HL-60/S4 (cell line): ENCODE data around the gene WDR44.
"Not testable (repeated sequence)": the region's sequence is repeated elsewhere in the genome, so short reads cannot be mapped to it uniquely, and the experiment has no call there.

Experiments used
- in situ Hi-C: fragments of 300-500 bp; cut with MboI; formaldehyde crosslinking; loops from 2 replicates; pipeline ENCODE4 v1.14.3; 2022; ENCODE audit warnings: low sequenced_read_pairs

WDR44 gene

GRCh38 chrX:118474586-118474985 is 128.7 kb downstream of the WDR44 start:
- in situ Hi-C loops = loop anchor here (25.0 kb wide), 1 partner anchor 338 kb away; the partner anchor contains the start of gene ZCCHC12

DNA sequence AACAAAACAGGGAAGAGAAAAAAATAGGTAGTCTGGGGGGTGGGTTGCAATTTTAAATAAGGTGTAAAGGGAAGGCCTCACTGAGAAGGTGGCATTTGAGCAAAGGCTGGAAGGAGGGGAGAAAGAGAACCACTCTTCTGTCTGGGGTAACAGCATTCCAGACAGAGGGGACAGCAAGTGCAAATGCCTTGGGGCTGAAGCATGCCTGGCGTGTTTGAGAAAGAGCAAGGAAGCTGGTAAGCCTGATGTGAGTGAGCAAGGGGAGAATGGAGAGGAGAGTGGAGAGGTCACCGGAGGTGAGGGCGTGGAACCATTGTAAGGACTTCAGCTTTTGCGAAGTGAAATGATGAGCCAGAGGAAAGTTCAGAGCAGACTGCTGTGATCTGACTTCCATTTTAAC is 130.0 kb downstream of the WDR44 start:
- in situ Hi-C loops = no loop called here

GRCh38 chrX:118480172-118480571 is 134.3 kb downstream of the WDR44 start:
- in situ Hi-C loops = no loop called here

- in situ Hi-C loops = not testable (repeated sequence)
Observed at GRCh38 chrX:118482384-118482783, 136.5 kb downstream of the WDR44 start.

- in situ Hi-C loops = no loop called here
Observed at GRCh38 chrX:118484216-118484903, 138.5 kb downstream of the WDR44 start.

DNA sequence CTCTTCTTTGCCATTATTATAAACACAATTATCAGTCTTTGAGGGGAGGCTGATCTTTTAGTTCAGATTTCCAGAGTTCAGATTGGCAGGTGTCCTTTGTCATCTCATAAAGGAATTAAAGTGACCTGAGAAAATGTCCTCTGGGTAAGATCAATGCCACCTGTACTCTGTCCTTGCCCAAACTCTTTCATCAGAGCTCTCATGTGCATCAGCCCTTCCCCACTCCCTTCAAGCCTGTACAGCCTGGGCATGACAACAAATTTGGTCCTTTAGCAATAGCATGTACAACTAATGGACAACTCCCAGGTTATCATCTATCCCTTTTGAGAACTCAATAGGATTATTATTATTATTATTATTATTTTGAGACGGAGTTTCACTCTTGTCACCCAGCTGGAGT is 140.8 kb downstream of the WDR44 start:
- in situ Hi-C loops = not testable (repeated sequence)

GRCh38 chrX:118493016-118493415 is 147.1 kb downstream of the WDR44 start:
- in situ Hi-C loops = no loop called here

GRCh38 chrX:118493653-118494297 is 147.9 kb downstream of the WDR44 start:
- in situ Hi-C loops = no loop called here

GRCh38 chrX:118495061-118495921 is 149.4 kb downstream of the WDR44 start, which contains the start of gene DOCK11:
Gene DOCK11 (plus strand): TSS chrX:118495815. CDS start chrX:118495972, 157 bp downstream.
- in situ Hi-C loops = no loop called here

DNA sequence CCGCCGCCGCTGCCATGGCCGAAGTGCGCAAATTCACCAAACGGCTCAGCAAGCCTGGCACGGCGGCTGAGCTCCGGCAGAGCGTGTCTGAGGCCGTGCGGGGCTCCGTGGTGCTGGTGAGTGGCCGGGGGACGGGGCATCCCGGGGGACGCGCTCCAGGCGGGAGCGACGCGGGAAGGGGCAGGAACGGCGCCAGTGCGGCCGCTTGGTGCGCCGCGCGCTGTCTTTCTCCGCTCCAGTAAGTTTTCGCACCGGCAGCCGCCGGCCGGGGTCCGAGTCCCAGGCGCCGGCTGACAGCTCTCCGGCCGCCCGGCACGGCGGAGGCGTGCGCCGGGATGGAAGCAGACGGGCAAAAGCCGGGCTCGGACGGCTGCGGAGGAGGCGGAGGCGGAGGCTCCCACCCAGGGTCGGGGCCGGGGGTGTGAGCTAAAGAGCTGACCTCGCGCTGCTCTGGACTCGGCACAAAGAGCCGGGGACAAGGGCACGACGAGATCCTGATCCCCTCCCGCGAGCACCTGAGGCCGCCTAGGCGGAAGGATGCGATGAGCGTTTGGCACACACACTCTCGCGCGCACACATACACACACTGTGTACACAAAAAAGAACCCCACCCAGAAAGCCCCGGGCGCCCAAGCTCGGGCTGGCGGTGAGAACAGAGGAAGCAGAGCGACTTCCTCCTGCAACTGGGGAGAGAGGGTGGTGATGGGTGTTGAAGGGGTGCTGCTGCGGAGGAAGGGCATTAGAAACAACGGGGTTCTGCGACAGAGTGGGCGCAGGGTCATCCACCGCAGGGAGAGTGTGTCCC is 150.3 kb downstream of the WDR44 start:
- in situ Hi-C loops = no loop called here

GRCh38 chrX:118496763-118497079 is 150.8 kb downstream of the WDR44 start:
- in situ Hi-C loops = no loop called here

- in situ Hi-C loops = no loop called here
Observed at GRCh38 chrX:118497180-118497818, 151.4 kb downstream of the WDR44 start.

GRCh38 chrX:118498351-118498750 is 152.4 kb downstream of the WDR44 start:
- in situ Hi-C loops = no loop called here

- in situ Hi-C loops = no loop called here
Observed at GRCh38 chrX:118498755-118499154, 152.8 kb downstream of the WDR44 start.

DNA sequence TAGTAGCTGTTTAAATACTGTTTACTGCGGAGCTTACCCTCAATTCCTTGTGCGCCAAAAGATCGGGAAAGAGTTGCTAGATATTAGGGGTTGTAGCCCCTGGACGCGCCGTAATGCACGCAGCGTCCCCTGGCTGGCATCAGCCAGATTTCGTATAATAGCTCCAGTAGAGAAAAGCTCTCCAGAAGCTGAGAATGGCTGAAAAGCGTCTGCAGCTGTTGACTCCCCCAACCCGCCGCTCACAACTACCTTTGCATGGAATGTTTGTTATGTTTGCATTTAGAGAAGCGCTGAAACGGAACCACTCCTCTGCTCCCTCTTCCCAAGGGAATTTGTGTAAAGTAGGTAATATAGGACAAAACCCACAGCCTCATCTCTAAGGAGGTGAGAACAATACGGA is 153.4 kb downstream of the WDR44 start:
- in situ Hi-C loops = no loop called here
